ENCODE data around the gene SYNGR1.

GRCh38 chr22:39422721-39423120 lies 72.9 kb downstream of the SYNGR1 start:
- TF ChIP-seq CTCF (conservative IDR thresholded peaks at IDR 0.05) (no peak), ZFX (IDR thresholded peaks at IDR 0.05) (no peak)

All from C4-2B (cell line).